Peyer's patch (tissue), 4 donors: ENCODE data around the gene ASTE1.

Source experiments
- POLR2A ChIP-seq, 2 donors: fragments of 450-650 bp; IDR thresholded peaks; one replicate each; pipeline ENCODE4 v1.5.1; 2017; ENCODE audit warnings: antibody characterized with exemption in 2 of 2, mild to moderate bottlenecking in 2 of 2, moderate library complexity in 2 of 2
- TF ChIP-seq, protein P1 (sequence below), 6 experiments: fragments of 450-650 bp in 4 of 6; fragments of 200-600 bp in 2 of 6; sonication (generic) in 1 of 6; IDR thresholded peaks; one replicate each; pipeline ENCODE4 v1.5.1; 2017 to 2019; ENCODE audit warnings: antibody characterized with exemption in 6 of 6, mild to moderate bottlenecking in 3 of 6, moderate library complexity in 1 of 6

DNA sequence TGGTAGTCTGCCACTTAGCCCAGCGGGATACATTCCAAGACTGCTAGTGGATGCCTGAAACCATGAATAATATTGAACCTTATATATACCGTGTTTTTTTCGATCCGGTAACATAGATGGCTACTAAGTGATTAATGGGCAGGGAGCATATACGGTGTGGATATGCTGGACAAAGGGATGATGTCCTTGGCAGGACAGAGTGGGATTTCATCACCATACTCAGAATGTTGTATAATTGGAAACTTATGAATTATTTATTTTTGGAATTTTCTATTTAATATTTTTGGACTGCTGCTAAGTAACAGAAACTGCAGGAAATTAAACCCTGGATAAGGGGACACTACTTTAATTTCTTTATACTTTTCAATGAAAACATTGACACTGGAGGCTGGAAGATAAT is 53.2 kb downstream of the ASTE1 start:
- TF ChIP-seq, protein P1, sequence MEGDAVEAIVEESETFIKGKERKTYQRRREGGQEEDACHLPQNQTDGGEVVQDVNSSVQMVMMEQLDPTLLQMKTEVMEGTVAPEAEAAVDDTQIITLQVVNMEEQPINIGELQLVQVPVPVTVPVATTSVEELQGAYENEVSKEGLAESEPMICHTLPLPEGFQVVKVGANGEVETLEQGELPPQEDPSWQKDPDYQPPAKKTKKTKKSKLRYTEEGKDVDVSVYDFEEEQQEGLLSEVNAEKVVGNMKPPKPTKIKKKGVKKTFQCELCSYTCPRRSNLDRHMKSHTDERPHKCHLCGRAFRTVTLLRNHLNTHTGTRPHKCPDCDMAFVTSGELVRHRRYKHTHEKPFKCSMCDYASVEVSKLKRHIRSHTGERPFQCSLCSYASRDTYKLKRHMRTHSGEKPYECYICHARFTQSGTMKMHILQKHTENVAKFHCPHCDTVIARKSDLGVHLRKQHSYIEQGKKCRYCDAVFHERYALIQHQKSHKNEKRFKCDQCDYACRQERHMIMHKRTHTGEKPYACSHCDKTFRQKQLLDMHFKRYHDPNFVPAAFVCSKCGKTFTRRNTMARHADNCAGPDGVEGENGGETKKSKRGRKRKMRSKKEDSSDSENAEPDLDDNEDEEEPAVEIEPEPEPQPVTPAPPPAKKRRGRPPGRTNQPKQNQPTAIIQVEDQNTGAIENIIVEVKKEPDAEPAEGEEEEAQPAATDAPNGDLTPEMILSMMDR (IDR thresholded peaks at IDR 0.05): no peak
- TF ChIP-seq POLR2A (IDR thresholded peaks at IDR 0.05): no peak
